RWPE2 (cell line): Measurements from ENCODE around the gene PHF12.

Source experiments
- ATAC-seq: fragments of 200-7000 bp; cut with Tn5 transposase; 3 replicates; pipeline ENCODE4 v1.9.1; 2021; ENCODE audit warnings: low read depth
- DNase-seq: peaks from one replicate; pipeline ENCODE4 v3.0.0-alpha.2; 2020; ENCODE audit warnings: low spot score
- H3K27ac ChIP-seq: fragments of 450-650 bp; 2 replicates; pipeline ENCODE4 v1.5.1; 2017; ENCODE audit warnings: mild to moderate bottlenecking; ENCODE audit not compliant: poor library complexity, severe bottlenecking
- H3K27me3 ChIP-seq: fragments of 250-450 bp; sonication (Bioruptor Pico); 2 replicates; pipeline ENCODE4 v1.5.1; 2021; ENCODE audit warnings: mild to moderate bottlenecking, moderate library complexity; ENCODE audit not compliant: insufficient read depth, poor library complexity, severe bottlenecking
- H3K36me3 ChIP-seq: fragments of 250-450 bp; sonication (Bioruptor Pico); 2 replicates; pipeline ENCODE4 v1.5.1; 2020; ENCODE audit warnings: low read depth, mild to moderate bottlenecking, moderate library complexity
- H3K4me1 ChIP-seq: fragments of 250-450 bp; sonication (Bioruptor Pico); 2 replicates; pipeline ENCODE4 v1.5.1; 2021; ENCODE audit warnings: mild to moderate bottlenecking, moderate library complexity; ENCODE audit not compliant: insufficient read depth, poor library complexity, severe bottlenecking
- H3K4me3 ChIP-seq: fragments of 250-450 bp; sonication (Bioruptor Pico); 2 replicates; pipeline ENCODE4 v1.5.1; 2021; ENCODE audit warnings: mild to moderate bottlenecking, moderate library complexity; ENCODE audit not compliant: severe bottlenecking
- H3K9me3 ChIP-seq: fragments of 250-450 bp; sonication (Bioruptor Pico); 2 replicates; pipeline ENCODE4 v1.5.1; 2021; ENCODE audit warnings: mild to moderate bottlenecking, moderate library complexity; ENCODE audit not compliant: severe bottlenecking
- CTCF ChIP-seq: fragments of 450-650 bp; IDR thresholded peaks from one replicate; pipeline ENCODE4 v1.5.1; 2017; ENCODE audit warnings: mild to moderate bottlenecking, moderate library complexity; ENCODE audit not compliant: poor library complexity, severe bottlenecking

The PHF12 gene

GRCh38 chr17:28993645-28994426, 42.5 kb upstream of the PHF12 start:
- H3K9me3 ChIP-seq: no peaks in the 10 kb centered on the region
- no peak for ATAC-seq
- H3K4me3 ChIP-seq: no peak overlapping the region
- no peak for DNase-seq
- no peaks in the 10 kb centered on the region for H3K4me1 ChIP-seq
- H3K27ac ChIP-seq: no peak overlapping the region
- no peaks in the 10 kb centered on the region for H3K36me3 ChIP-seq
- no peak for TF ChIP-seq CTCF
- H3K27me3 ChIP-seq: no peaks in the 10 kb centered on the region

- DNase-seq (no peak), ATAC-seq (peak; percentile 59)
- no peaks in the 10 kb centered on the region for H3K27me3 ChIP-seq
- H3K4me1 ChIP-seq: no peaks in the 10 kb centered on the region
- no peaks in the 10 kb centered on the region for H3K9me3 ChIP-seq
- no peak overlapping the region for H3K27ac ChIP-seq
- H3K4me3 ChIP-seq: no peak overlapping the region
- no peak for TF ChIP-seq CTCF
- H3K36me3 ChIP-seq: no peaks in the 10 kb centered on the region
These were observed 41.6 kb upstream of the PHF12 start for GRCh38 chr17:28992625-28993600.

GRCh38 chr17:28992185-28992584, 40.9 kb upstream of the PHF12 start:
- no peaks in the 10 kb centered on the region for H3K4me1 ChIP-seq
- DNase-seq: no peak
- no peaks in the 10 kb centered on the region for H3K9me3 ChIP-seq
- H3K27ac ChIP-seq: no peak overlapping the region
- TF ChIP-seq CTCF: no peak
- H3K4me3 ChIP-seq: no peak overlapping the region
- no peaks in the 10 kb centered on the region for H3K27me3 ChIP-seq
- ATAC-seq: no peak
- H3K36me3 ChIP-seq: no peaks in the 10 kb centered on the region

- no peak overlapping the region for H3K4me3 ChIP-seq
- H3K27me3 ChIP-seq: no peaks in the 10 kb centered on the region
- H3K36me3 ChIP-seq: no peaks in the 10 kb centered on the region
- DNase-seq (no peak), ATAC-seq (no peak; the same call in 2 of the 3 replicates)
- no peak for TF ChIP-seq CTCF
- no peaks in the 10 kb centered on the region for H3K4me1 ChIP-seq
- no peaks in the 10 kb centered on the region for H3K9me3 ChIP-seq
- H3K27ac ChIP-seq: no peak overlapping the region
These were observed 40.5 kb upstream of the PHF12 start for GRCh38 chr17:28991779-28992178.
